DND-41 (cell line): ENCODE data around the gene PCDHGC4.

Experiments used
- EZH2 ChIP-seq: IDR thresholded peaks from 3 replicates; pipeline ENCODE4 v1.6.1; 2012; ENCODE audit warnings: borderline replicate concordance, low read depth, mild to moderate bottlenecking, moderate library complexity, low read length, inconsistent platforms; ENCODE audit not compliant: severe bottlenecking
- TF ChIP-seq, protein P1 (sequence below): IDR thresholded peaks from 2 replicates; pipeline ENCODE4 v1.5.1; 2012; ENCODE audit warnings: borderline replicate concordance, low read length, moderate library complexity, mild to moderate bottlenecking; ENCODE audit not compliant: poor library complexity, severe bottlenecking; ENCODE audit errors: extremely low read depth

DNA sequence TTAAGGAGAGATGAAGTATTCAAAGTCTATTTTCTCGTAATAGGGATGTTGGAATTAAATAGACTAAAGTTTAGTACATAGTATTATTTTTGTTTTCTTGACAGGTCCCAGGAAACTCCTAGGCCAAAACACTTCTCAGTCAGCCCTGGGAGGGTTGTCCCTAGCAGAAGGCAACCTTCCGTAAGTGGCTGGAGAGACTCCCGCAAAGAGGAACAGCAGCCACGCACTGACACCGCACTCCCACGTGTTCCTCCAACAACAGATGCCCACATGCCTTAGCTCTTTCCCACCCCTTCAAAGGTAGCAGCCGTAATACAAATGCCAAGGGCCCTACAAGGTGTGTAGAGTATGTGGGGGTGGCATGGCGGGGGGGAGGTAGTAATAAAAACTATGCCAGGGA is 32.5 kb downstream of the PCDHGC4 start:
- TF ChIP-seq, protein P1, sequence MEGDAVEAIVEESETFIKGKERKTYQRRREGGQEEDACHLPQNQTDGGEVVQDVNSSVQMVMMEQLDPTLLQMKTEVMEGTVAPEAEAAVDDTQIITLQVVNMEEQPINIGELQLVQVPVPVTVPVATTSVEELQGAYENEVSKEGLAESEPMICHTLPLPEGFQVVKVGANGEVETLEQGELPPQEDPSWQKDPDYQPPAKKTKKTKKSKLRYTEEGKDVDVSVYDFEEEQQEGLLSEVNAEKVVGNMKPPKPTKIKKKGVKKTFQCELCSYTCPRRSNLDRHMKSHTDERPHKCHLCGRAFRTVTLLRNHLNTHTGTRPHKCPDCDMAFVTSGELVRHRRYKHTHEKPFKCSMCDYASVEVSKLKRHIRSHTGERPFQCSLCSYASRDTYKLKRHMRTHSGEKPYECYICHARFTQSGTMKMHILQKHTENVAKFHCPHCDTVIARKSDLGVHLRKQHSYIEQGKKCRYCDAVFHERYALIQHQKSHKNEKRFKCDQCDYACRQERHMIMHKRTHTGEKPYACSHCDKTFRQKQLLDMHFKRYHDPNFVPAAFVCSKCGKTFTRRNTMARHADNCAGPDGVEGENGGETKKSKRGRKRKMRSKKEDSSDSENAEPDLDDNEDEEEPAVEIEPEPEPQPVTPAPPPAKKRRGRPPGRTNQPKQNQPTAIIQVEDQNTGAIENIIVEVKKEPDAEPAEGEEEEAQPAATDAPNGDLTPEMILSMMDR = no peak
- TF ChIP-seq EZH2 = no peak
